Activated B cell treated with CpG ODN at 0.5 μM for 24 hours (primary cell): ENCODE data around the gene PPP1R2. TPM values are rescaled to one million over a fixed set of nuclear protein-coding genes. Genes with fewer than 3 reads are reported as not detected.

Experiments used
- ATAC-seq: fragments of 200-7000 bp; cut with Tn5 transposase; one replicate; pipeline ENCODE4 v1.10.0; 2021; ENCODE audit warnings: low read depth, mild to moderate bottlenecking, moderate library complexity
- CTCF ChIA-PET: fragments of 350-600 bp; sonication (Branson Sonifier 250); formaldehyde crosslinking; loops from one replicate; lab custom pipeline; 2021; ENCODE audit warnings: antibody characterized with exemption; lab: Charles Lee
- POLR2A ChIA-PET: fragments of 350-600 bp; sonication (Branson Sonifier 250); formaldehyde crosslinking; loops from one replicate; lab custom pipeline; 2021; ENCODE audit warnings: antibody characterized with exemption; lab: Charles Lee
- DNase-seq: peaks from one replicate; pipeline ENCODE4 v3.0.0; 2022
- H3K27ac Mint-ChIP-seq: one replicate; pipeline ENCODE4 v1.8.0; 2020; ENCODE audit warnings: mixed read lengths
- H3K27me3 Mint-ChIP-seq: one replicate; pipeline ENCODE4 v1.8.0; 2021; ENCODE audit warnings: mixed read lengths
- H3K36me3 Mint-ChIP-seq: one replicate; pipeline ENCODE4 v1.8.0; 2021; ENCODE audit warnings: low read depth, mixed read lengths
- H3K4me1 Mint-ChIP-seq: one replicate; pipeline ENCODE4 v1.8.0; 2021; ENCODE audit warnings: mixed read lengths
- H3K4me3 Mint-ChIP-seq: one replicate; pipeline ENCODE4 v1.8.0; 2020; ENCODE audit warnings: mild to moderate bottlenecking, mixed read lengths
- H3K9me3 Mint-ChIP-seq: one replicate; pipeline ENCODE4 v1.8.0; 2020; ENCODE audit warnings: mixed read lengths
- CTCF ChIP-seq: fragments of 200-600 bp; IDR thresholded peaks from one replicate; pipeline ENCODE4 v1.8.0; 2022; ENCODE audit warnings: antibody characterized with exemption, mild to moderate bottlenecking
- intact Hi-C: fragments of 100-400 bp; cut with micrococcal nuclease; formaldehyde crosslinking; loops from one replicate; pipeline ENCODE4 v1.15.1; 2024
- total RNA-seq: library from RNA; stranded (reverse); gene quantifications from 2 replicates; pipeline ENCODE4 v1.2.3, GENCODE V29; 2022

PPP1R2 gene
- total RNA-seq, 1 donor from 2014 or later: 64.1 TPM

GRCh38 chr3:195467641-195468390 is 75.3 kb downstream of the PPP1R2 start:
- DNase-seq: no peak
- no peak for TF ChIP-seq CTCF
- Mint-ChIP-seq H3K27ac (peak overlapping the region; percentile 25), H3K9me3 (peaks cover 14% of the 10 kb centered on the region), H3K4me1 (peaks cover 6% of the 10 kb centered on the region), H3K27me3 (no peaks in the 10 kb centered on the region), H3K4me3 (no peak overlapping the region), H3K36me3 (no peaks in the 10 kb centered on the region)
- ChIA-PET CTCF (no interaction called here), POLR2A (no interaction called here)
- no peak for ATAC-seq
- intact Hi-C loops: no loop called here

- POLR2A ChIA-PET: no interaction called here
- no peak for ATAC-seq
- no peaks in the 10 kb centered on the region for H3K27me3 Mint-ChIP-seq
- H3K4me1 Mint-ChIP-seq: peaks cover 6% of the 10 kb centered on the region
- no peak for TF ChIP-seq CTCF
- H3K4me3 Mint-ChIP-seq: no peak overlapping the region
- no peak for DNase-seq
- CTCF ChIA-PET: no interaction called here
- peaks cover 14% of the 10 kb centered on the region for H3K9me3 Mint-ChIP-seq
- H3K36me3 Mint-ChIP-seq: no peaks in the 10 kb centered on the region
- no peak overlapping the region for H3K27ac Mint-ChIP-seq
- intact Hi-C loops: no loop called here
These were observed 76.9 kb downstream of the PPP1R2 start for GRCh38 chr3:195466251-195466650.

Other genes starting within 250 kb of the PPP1R2 start
- gene ACAP2, start 100.3 kb downstream of the PPP1R2 start, total RNA-seq: 75.5 and 89.7 TPM in 2 replicates
- 0.20 and 0.35 TPM in 2 replicates for gene APOD, start 40.6 kb upstream of the PPP1R2 start, total RNA-seq
- gene MUC20, start 177.7 kb upstream of the PPP1R2 start, total RNA-seq: 4.1 and 4.6 TPM in 2 replicates